Spinal cord (tissue), 10 donors: ENCODE data around the gene AFF1. TPM values are rescaled to one million over a fixed set of nuclear protein-coding genes. Genes with fewer than 3 reads are reported as not detected.
A peak's percentile ranks its signal among the peaks of the same experiment; 100 is the strongest.

ENCODE experiments used
- DNase-seq, 6 donors: peaks; one replicate each; pipeline versions ENCODE4 v3.0.0 to v3.0.0-alpha.2; 2013 to 2015; ENCODE audit warnings: low spot score in 6 of 6, low read depth in 4 of 6
- H3K27ac ChIP-seq: one replicate; pipeline ENCODE4 v1.5.1; 2013; ENCODE audit warnings: low read depth, low read length, control low read depth
- H3K27me3 ChIP-seq: one replicate; pipeline ENCODE4 v1.6.1; 2013; ENCODE audit warnings: low read length; ENCODE audit not compliant: control insufficient read depth, insufficient read depth
- H3K36me3 ChIP-seq: one replicate; pipeline ENCODE4 v1.6.1; 2013; ENCODE audit warnings: low read length; ENCODE audit not compliant: control insufficient read depth, insufficient read depth
- H3K4me1 ChIP-seq: one replicate; pipeline ENCODE4 v1.6.1; 2013; ENCODE audit warnings: low read length; ENCODE audit not compliant: control insufficient read depth, insufficient read depth
- H3K4me3 ChIP-seq: one replicate; pipeline ENCODE4 v1.5.1; 2013; ENCODE audit warnings: low read depth, low read length, control low read depth
- H3K9me3 ChIP-seq: one replicate; pipeline ENCODE4 v1.6.1; 2013; ENCODE audit warnings: low read length; ENCODE audit not compliant: control insufficient read depth, insufficient read depth
- WGBS: methylation state at CpG from one replicate; pipeline ENCODE4 v1.1.5; 2013; ENCODE audit warnings: missing lambda C conversion rate; ENCODE audit not compliant: insufficient coverage; 5-methylcytosine and 5-hydroxymethylcytosine counted together
- polyA plus RNA-seq, 2 donors: library from polyadenylated mRNA; unstranded; fragments of 120-200 nt; gene quantifications; one replicate each; pipeline ENCODE4 v1.2.1, GENCODE V29; 2013; ENCODE audit not compliant: insufficient read length in 2 of 2
- total RNA-seq, 2 donors: library from RNA; depleted of rRNA in 1 of 2; stranded (reverse); fragments of 120-200 nt in 1 of 2; fragments of >200 nt in 1 of 2; gene quantifications; one replicate each; pipeline versions ENCODE4 v1.2.3 to v1.2.4, GENCODE V29; 2013 to 2014
- donor health status: healthy.

Gene AFF1
- total and polyA plus RNA-seq, 4 donors = 14.2 to 24.6 (median 18.4) TPM

DNA sequence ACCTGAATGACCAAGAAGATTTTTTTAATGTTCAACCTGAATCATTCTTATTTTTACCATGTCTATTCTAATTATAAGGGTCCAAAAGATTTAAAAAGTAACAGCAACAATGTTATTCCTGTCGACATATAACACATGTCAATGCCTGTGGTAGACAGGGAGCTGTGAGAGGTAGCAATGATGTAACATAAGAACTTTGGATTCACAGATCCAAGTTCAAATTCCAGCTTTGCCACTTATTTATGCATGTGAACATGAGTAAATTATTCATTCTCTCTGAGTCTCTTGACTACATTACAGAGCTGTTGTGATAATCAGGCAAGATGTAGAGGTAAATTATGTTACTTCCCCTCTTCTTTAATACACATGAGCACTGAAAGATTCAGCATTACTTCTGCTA, 231.1 kb downstream of the AFF1 start:
- WGBS = no CpG with 5 or more reads among the region's 1 CpG
- no peak for DNase-seq
- Histone ChIP-seq H3K4me1 (no peaks in the 10 kb centered on the region), H3K27ac (no peak overlapping the region), H3K9me3 (no peaks in the 10 kb centered on the region), H3K4me3 (no peak overlapping the region), H3K27me3 (no peaks in the 10 kb centered on the region), H3K36me3 (peaks cover 11% of the 10 kb centered on the region)

DNA sequence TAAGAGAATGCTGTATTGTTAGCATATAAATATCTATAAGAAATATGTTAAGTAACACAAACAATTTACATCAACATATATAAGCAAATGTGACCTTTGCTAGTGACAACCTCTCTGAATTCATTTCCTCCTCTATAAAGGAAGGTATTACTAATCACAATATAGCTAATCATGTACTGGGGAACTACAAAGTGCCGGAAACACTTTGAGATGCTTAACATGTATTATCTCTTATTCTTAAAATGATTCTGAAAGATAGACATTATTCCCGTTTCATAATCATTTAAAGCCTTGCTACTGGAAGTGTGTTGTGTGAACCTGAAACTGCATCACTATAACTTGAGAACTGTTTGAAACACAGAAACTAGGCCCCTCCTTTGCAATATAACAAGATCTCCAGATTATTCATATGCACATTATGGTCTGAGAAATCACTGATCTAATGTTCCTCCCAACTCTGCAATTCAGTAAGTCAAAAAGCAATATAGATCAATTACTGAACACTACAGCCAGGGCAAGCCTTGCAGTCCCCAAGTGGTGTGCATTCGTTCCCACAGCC, 231.6 kb downstream of the AFF1 start:
- H3K27ac ChIP-seq = no peak overlapping the region
- 100% methylated on average over 1 of the region's 3 CpGs for WGBS
- H3K4me3 ChIP-seq = no peak overlapping the region
- peaks cover 11% of the 10 kb centered on the region for H3K36me3 ChIP-seq
- DNase-seq = no peak
- no peaks in the 10 kb centered on the region for H3K4me1 ChIP-seq
- H3K9me3 ChIP-seq = no peaks in the 10 kb centered on the region
- no peaks in the 10 kb centered on the region for H3K27me3 ChIP-seq

DNA sequence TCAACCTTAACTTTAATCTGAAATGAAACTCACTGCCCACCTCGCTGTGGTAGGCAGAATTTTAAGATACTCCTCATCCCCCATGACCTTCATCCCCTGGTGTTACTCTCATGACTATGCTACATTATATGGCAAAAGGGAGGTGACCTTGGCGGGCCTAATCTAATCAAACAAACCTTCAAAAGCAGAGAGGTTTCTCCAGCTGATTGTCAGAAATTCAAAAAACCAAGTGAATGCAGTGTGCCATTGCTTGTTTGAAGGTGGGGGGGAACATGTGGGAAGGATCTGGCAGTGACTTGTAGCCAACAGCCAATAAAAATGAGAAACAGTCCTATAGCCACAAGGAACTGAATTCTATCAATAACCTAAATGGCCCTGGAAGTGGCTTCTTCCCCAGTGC, 237.1 kb downstream of the AFF1 start:
- H3K4me3 ChIP-seq = no peak overlapping the region
- H3K27me3 ChIP-seq = no peaks in the 10 kb centered on the region
- no peak overlapping the region for H3K27ac ChIP-seq
- peaks cover 4% of the 10 kb centered on the region for H3K36me3 ChIP-seq
- WGBS = no CpG with 5 or more reads among the region's 2 CpGs
- no peak for DNase-seq
- H3K9me3 ChIP-seq = no peaks in the 10 kb centered on the region
- no peaks in the 10 kb centered on the region for H3K4me1 ChIP-seq

DNA sequence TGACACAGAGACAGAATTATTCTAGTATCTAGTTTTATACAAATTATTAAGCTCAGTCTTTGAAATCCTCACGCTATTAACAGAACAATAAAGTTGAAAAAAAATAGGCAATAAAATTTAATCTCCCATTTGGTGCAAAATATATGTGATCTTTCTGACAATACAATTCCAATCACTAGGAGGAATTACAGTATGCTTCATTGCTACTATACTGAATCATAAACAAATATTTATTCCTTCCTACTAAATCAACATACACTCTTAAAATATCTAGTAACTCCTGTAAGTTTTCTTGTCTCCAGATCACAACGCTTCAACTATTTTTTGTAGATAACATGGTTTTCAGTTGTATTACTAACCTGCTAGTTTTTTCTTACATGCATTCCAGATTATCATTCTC, 239.9 kb downstream of the AFF1 start:
- H3K27me3 ChIP-seq = no peaks in the 10 kb centered on the region
- DNase-seq = no peak
- no peak overlapping the region for H3K27ac ChIP-seq
- peaks cover 4% of the 10 kb centered on the region for H3K36me3 ChIP-seq
- no CpG with 5 or more reads among the region's 2 CpGs for WGBS
- H3K4me3 ChIP-seq = no peak overlapping the region
- no peaks in the 10 kb centered on the region for H3K4me1 ChIP-seq
- H3K9me3 ChIP-seq = no peaks in the 10 kb centered on the region

DNA sequence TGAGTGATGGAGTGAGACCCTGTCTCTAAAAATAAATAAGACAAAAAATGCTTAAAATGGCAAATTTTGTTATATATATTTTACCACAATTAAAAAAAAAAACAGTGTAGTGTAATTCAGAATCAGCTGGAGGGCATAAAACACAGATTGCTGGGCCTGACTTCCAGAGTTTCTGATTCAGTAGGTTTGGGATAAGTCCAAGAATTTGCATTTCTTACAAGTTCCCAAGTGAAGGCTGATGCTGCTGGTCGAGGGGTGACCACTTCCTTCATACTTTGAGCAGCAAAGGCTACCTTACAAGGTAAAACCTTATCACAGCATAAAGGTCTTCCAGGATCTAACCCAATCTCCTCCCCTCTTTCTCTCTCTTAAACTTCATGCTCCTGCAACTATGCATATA, 244.9 kb downstream of the AFF1 start:
- no peak overlapping the region for H3K4me3 ChIP-seq
- 80% methylated on average over 1 of the region's 1 CpG for WGBS
- H3K9me3 ChIP-seq = no peaks in the 10 kb centered on the region
- no peaks in the 10 kb centered on the region for H3K4me1 ChIP-seq
- H3K27me3 ChIP-seq = no peaks in the 10 kb centered on the region
- DNase-seq = no peak
- H3K36me3 ChIP-seq = peaks cover 4% of the 10 kb centered on the region
- no peak overlapping the region for H3K27ac ChIP-seq

DNA sequence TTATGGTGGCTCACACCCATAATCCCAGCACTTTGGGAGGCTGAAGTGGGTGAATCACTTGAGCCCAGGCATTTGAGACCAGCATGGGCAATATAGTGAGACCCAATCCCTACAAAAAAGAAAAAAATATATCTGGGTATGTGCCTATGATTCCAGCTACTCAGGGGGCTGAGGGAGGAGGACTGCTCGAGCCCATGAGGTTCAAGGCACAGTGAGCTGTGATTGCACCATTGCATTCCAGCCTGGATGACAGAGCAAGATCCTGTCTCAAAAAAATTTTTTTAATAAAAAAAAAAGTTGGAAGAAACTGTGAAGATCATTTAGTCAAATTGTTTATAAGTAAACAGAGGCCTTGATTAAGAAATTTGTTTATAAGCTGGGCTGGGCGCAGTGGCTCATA, 246.0 kb downstream of the AFF1 start:
- Histone ChIP-seq H3K27ac (no peak overlapping the region), H3K36me3 (peaks cover 4% of the 10 kb centered on the region), H3K4me1 (no peaks in the 10 kb centered on the region), H3K9me3 (no peaks in the 10 kb centered on the region), H3K27me3 (no peaks in the 10 kb centered on the region), H3K4me3 (no peak overlapping the region)
- 100% methylated on average over 1 of the region's 2 CpGs for WGBS
- no peak for DNase-seq

DNA sequence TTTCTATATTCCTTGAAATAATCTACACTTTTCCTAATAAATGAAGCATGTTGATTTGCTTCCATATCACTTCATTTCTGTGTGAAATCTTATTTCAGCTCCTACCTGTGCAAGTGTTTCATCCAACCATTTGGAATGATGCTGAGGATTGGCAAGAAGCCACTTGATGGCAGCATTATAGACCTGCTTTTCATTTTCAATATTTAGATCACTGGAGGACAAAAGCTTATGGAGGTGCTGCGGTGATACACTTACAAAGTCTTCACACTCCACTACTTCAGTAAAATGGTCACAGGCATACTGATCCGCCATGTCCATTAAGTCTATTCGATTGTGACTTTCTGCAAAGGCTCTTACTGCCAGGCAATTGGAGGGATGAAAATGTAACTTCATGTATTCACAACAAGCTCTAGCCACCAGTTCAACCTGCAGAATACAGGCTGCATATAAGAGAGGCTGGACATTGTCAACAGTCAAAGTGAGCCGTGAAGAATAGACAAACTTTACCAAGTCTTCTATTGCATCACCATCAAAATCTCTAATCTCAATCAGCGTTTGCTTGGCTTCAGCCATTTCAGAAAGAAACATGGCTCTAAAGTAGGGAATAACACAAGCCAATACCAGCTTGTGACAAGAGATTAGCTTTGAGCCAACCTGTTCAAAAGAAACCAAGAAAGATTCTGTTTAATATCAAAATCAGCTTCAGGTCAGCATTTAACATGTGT, 250.5 kb downstream of the AFF1 start:
- no peak overlapping the region for H3K27ac ChIP-seq
- no peaks in the 10 kb centered on the region for H3K36me3 ChIP-seq
- no CpG with 5 or more reads among the region's 5 CpGs for WGBS
- peak in 2 of 6 donors; percentile 2 to 71 for DNase-seq
- H3K9me3 ChIP-seq = no peaks in the 10 kb centered on the region
- no peaks in the 10 kb centered on the region for H3K4me1 ChIP-seq
- H3K27me3 ChIP-seq = no peaks in the 10 kb centered on the region
- H3K4me3 ChIP-seq = no peak overlapping the region

DNA sequence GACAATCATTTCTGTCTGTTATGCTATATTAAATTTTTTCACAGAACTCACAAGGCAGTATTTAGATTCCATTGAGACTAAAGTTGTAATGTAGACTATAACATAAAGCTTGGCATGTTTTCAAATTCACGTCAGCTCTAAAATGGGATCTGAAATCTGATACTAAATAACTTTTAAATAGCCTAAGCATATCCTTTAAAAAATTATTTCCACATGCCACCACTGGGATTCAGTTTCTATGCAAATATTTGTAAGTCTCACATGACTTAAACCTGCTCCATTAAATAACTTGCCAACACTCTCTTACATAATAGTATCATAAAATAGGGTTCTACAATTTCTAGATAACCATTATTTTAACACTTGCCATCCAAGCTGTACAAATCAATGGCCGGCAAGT, 253.2 kb downstream of the AFF1 start:
- WGBS = no CpG with 5 or more reads among the region's 2 CpGs
- DNase-seq = peak in 1 of 6 donors; percentile 14
- H3K4me1 ChIP-seq = no peaks in the 10 kb centered on the region

DNA sequence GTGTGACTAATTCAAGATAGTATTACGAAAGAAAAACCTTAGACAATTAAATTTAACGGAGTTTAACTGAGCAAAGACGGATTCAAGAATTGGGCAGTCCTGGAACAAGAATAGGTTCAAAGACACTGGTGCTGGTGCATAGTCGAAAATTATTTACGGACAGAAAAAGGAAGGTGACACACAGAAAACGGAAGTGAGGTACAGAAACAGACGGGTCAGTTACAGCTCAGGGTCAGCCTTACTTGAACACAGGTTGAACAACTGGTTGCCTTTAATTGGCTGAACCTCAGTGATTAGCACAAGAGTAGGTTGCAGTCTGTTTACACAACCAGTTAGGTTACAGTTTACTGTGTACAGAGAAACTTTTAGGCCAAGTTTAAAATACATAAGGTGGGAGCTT, 254.1 kb downstream of the AFF1 start:
- WGBS = 88% methylated on average over 6 of the region's 7 CpGs

More for the DNA sequence above, 253.2 kb downstream of the AFF1 start:
- Histone ChIP-seq H3K27ac (no peak overlapping the region), H3K27me3 (no peaks in the 10 kb centered on the region), H3K4me3 (no peak overlapping the region), H3K36me3 (no peaks in the 10 kb centered on the region), H3K9me3 (no peaks in the 10 kb centered on the region)

More for the DNA sequence above, 254.1 kb downstream of the AFF1 start:
- H3K27me3 ChIP-seq = no peaks in the 10 kb centered on the region
- no peak overlapping the region for H3K27ac ChIP-seq
- H3K4me3 ChIP-seq = no peak overlapping the region
- H3K9me3 ChIP-seq = no peaks in the 10 kb centered on the region
- DNase-seq = no peak
- no peaks in the 10 kb centered on the region for H3K4me1 ChIP-seq
- no peaks in the 10 kb centered on the region for H3K36me3 ChIP-seq
